Umbilical cord (tissue), 2 donors: Measurements from ENCODE around the gene VKORC1L1. TPM values are rescaled to one million over a fixed set of nuclear protein-coding genes. Genes with fewer than 3 reads are reported as not detected.
"Not testable (repeated sequence)": the region's sequence is repeated elsewhere in the genome, so short reads cannot be mapped to it uniquely, and the experiment has no call there.

Experiments used
- DNase-seq: peaks from one replicate; pipeline ENCODE4 v3.0.0-alpha.2; 2015; ENCODE audit warnings: low spot score
- total RNA-seq: library from RNA; depleted of rRNA; stranded (reverse); fragments of >200 nt; gene quantifications from one replicate; pipeline ENCODE4 v1.2.3, GENCODE V29; 2014; ENCODE audit warnings: low replicate concordance; ENCODE audit not compliant: insufficient read depth

VKORC1L1 gene
- total RNA-seq, 1 donor from 2014 or later: 24.6 TPM

- DNase-seq: no peak
Measured at GRCh38 chr7:65937296-65937695, 64.4 kb downstream of the VKORC1L1 start.

GRCh38 chr7:65938336-65938895 lies 65.5 kb downstream of the VKORC1L1 start:
- DNase-seq: no peak

GRCh38 chr7:65945787-65946186 lies 72.9 kb downstream of the VKORC1L1 start:
- not testable (repeated sequence) for DNase-seq

GRCh38 chr7:65946904-65947303 lies 74.0 kb downstream of the VKORC1L1 start:
- no peak for DNase-seq

- no peak for DNase-seq
Measured at GRCh38 chr7:65951837-65952578, 79.1 kb downstream of the VKORC1L1 start.

- DNase-seq: no peak
Measured at GRCh38 chr7:65953001-65953720, 80.3 kb downstream of the VKORC1L1 start.

- no peak for DNase-seq
Measured at GRCh38 chr7:65953890-65954450, 81.1 kb downstream of the VKORC1L1 start.

- no peak for DNase-seq
Measured at GRCh38 chr7:65955718-65956117, 82.8 kb downstream of the VKORC1L1 start.

GRCh38 chr7:65960351-65961074 lies 87.6 kb downstream of the VKORC1L1 start:
- no peak for DNase-seq

GRCh38 chr7:65962033-65962432 lies 89.2 kb downstream of the VKORC1L1 start:
- DNase-seq: no peak

GRCh38 chr7:65964671-65965070 lies 91.8 kb downstream of the VKORC1L1 start:
- DNase-seq: not testable (repeated sequence)

GRCh38 chr7:65966146-65966545 lies 93.3 kb downstream of the VKORC1L1 start:
- no peak for DNase-seq

- no peak for DNase-seq
Measured at GRCh38 chr7:65967361-65968155, 94.7 kb downstream of the VKORC1L1 start.

- no peak for DNase-seq
Measured at GRCh38 chr7:65968256-65969185, 95.6 kb downstream of the VKORC1L1 start.

GRCh38 chr7:65971021-65971420 lies 98.1 kb downstream of the VKORC1L1 start:
- DNase-seq: no peak

GRCh38 chr7:65972976-65973375 lies 100.1 kb downstream of the VKORC1L1 start:
- DNase-seq: no peak

- DNase-seq: no peak
Measured at GRCh38 chr7:65974191-65974801, 101.4 kb downstream of the VKORC1L1 start.

- DNase-seq: no peak
Measured at GRCh38 chr7:65974876-65975275, 102.0 kb downstream of the VKORC1L1 start.

GRCh38 chr7:65975814-65976445 lies 103.1 kb downstream of the VKORC1L1 start:
- DNase-seq: no peak
